Measurements from ENCODE around the gene PLLP.
A peak's percentile ranks its signal among the peaks of the same experiment; 100 is the strongest.

GRCh38 chr16:57300387-57301125 is 16.1 kb upstream of the PLLP start:
- TF ChIP-seq CTCF (conservative IDR thresholded peaks at IDR 0.05; ENCODE audit: low read depth in 2 of 2) (peak; percentile 92 to 99), EZH2phosphoT487 (IDR thresholded peaks at IDR 0.05; ENCODE audit: unreplicated experiment) (no peak), REST (IDR thresholded peaks at IDR 0.05; ENCODE audit: unreplicated experiment) (no peak), POLR2AphosphoS5 (IDR thresholded peaks at IDR 0.05; ENCODE audit: low read depth) (no peak), EZH2 (IDR thresholded peaks at IDR 0.05; ENCODE audit: low read depth, unreplicated experiment) (no peak), JUNB (IDR thresholded peaks at IDR 0.05; ENCODE audit: unreplicated experiment) (no peak), ETS1 (IDR thresholded peaks at IDR 0.05) (peak; percentile 66; the same call in 1 of the 2 replicates), ZNF331 (CRISPR knock-in tag; IDR thresholded peaks at IDR 0.05; ENCODE audit: low read depth) (no peak), CREB1 (CRISPR knock-in tag; IDR thresholded peaks at IDR 0.05; ENCODE audit: low read depth) (no peak), ZNF114 (CRISPR knock-in tag; IDR thresholded peaks at IDR 0.05) (no peak), STAT1 (IDR thresholded peaks at IDR 0.05; ENCODE audit: unreplicated experiment) (no peak), NANOG (IDR thresholded peaks at IDR 0.05; ENCODE audit: borderline replicate concordance) (no peak), ZNF462 (CRISPR knock-in tag; IDR thresholded peaks at IDR 0.05) (no peak)

Data from GM23338 (cell line).